Measurements from ENCODE around the gene PIK3R3. TPM values are rescaled to one million over a fixed set of nuclear protein-coding genes. Genes with fewer than 3 reads are reported as not detected.

Gene PIK3R3
- total RNA-seq, 4 donors from 2014 or later: 16.7 to 91.0 (median 49.0) TPM

- no peak for TF ChIP-seq CTCF (IDR thresholded peaks at IDR 0.05; ENCODE audit: low read depth)
Measured at GRCh38 chr1:46017876-46018503, 114.4 kb downstream of the PIK3R3 start.

GRCh38 chr1:46013581-46013980, 118.8 kb downstream of the PIK3R3 start:
- no peak for TF ChIP-seq CTCF (IDR thresholded peaks at IDR 0.05; ENCODE audit: low read depth)

- TF ChIP-seq CTCF (IDR thresholded peaks at IDR 0.05; ENCODE audit: low read depth): no peak
Measured at GRCh38 chr1:46012236-46012635, 120.2 kb downstream of the PIK3R3 start.

- no peak for TF ChIP-seq CTCF (IDR thresholded peaks at IDR 0.05; ENCODE audit: low read depth)
Measured at GRCh38 chr1:46011121-46011695, 121.2 kb downstream of the PIK3R3 start.

- no peak for TF ChIP-seq CTCF (IDR thresholded peaks at IDR 0.05; ENCODE audit: low read depth)
Measured at GRCh38 chr1:46010611-46011010, 121.8 kb downstream of the PIK3R3 start.

- no peak for TF ChIP-seq CTCF (IDR thresholded peaks at IDR 0.05; ENCODE audit: low read depth)
Measured at GRCh38 chr1:46008585-46008984, 123.8 kb downstream of the PIK3R3 start.

GRCh38 chr1:46005594-46005993, 126.8 kb downstream of the PIK3R3 start:
- TF ChIP-seq CTCF (IDR thresholded peaks at IDR 0.05; ENCODE audit: low read depth): no peak

Measured in subcutaneous adipose tissue (tissue), 4 donors.